CD4-positive, alpha-beta T cell treated with Interleukin-6 for 4 hours (primary cell): ENCODE results near the gene CHST11.

Experiments used
- DNase-seq: peaks from one replicate; pipeline ENCODE4 v3.0.0-alpha.2; 2020; ENCODE audit warnings: mixed read lengths

CHST11 gene

GRCh38 chr12:104662203-104662602 lies 205.5 kb downstream of the CHST11 start:
- DNase-seq, result no peak

DNA sequence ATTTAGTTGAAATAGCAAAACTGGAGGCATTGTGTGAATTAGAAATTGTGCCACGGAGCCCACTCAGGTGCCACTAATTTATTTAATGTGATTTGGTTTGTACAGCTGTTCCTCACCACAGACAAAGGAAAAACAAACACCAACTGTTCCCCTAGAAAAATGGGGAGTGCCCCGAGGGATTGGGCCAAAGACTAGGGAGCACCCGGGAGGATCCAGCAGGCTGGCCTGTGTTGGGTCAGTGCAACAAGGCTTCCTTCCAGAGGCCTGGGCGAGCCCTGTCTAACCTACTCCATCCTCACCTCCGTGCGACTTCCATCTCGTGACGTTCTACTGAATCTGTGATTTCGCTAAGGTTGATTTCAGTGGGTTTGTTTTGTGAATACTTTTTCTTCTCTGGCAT lies 206.2 kb downstream of the CHST11 start:
- DNase-seq, result no peak

GRCh38 chr12:104664351-104664750 lies 207.6 kb downstream of the CHST11 start:
- DNase-seq, result no peak

DNA sequence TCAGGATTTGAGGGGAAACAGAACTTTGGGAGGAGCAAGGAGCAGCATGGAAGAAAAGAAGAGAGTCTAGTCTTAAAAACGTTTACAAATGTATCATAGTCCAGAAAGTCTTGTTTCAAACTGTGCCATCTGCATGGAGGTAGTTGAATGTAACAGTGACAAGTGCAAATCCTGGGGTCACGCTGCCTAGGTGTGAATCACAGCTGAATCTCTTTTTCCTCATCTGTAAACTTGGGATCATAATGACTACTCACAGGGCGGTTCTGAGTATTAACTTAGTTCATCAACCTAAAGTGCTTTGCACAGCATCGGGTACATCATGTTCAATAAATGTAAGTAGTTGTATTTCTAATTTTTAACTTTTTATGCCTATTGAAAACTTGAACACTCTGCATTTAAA lies 208.5 kb downstream of the CHST11 start:
- DNase-seq, result no peak

- DNase-seq, result no peak
Observed at GRCh38 chr12:104667139-104667538, 210.4 kb downstream of the CHST11 start.

DNA sequence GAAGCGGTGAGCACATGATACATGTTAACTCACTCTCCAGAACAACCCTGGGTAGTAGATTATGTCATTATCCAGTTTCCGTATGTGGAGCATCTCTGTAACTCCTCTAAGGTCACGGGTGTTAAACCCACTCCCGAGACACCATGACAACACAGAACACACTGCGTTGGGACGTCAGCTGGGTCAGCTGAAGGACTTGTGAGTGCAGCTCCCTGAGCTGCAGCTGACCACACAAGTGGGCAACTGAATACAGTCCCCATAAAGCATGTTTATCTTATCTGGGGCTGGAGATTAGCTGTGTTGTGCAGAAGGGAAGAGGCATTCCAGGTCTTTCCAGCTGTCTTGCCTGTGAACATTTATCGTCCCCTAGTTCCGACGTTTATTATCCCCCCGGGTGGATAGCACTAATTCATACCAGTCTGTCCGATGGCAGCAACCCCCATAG lies 211.5 kb downstream of the CHST11 start:
- no peak for DNase-seq

- DNase-seq, result no peak
Observed at GRCh38 chr12:104669089-104669721, 212.5 kb downstream of the CHST11 start.

GRCh38 chr12:104669851-104670337 lies 213.1 kb downstream of the CHST11 start:
- DNase-seq, result peak; percentile 13

GRCh38 chr12:104670439-104671408 lies 214.0 kb downstream of the CHST11 start:
- DNase-seq, result no peak

DNA sequence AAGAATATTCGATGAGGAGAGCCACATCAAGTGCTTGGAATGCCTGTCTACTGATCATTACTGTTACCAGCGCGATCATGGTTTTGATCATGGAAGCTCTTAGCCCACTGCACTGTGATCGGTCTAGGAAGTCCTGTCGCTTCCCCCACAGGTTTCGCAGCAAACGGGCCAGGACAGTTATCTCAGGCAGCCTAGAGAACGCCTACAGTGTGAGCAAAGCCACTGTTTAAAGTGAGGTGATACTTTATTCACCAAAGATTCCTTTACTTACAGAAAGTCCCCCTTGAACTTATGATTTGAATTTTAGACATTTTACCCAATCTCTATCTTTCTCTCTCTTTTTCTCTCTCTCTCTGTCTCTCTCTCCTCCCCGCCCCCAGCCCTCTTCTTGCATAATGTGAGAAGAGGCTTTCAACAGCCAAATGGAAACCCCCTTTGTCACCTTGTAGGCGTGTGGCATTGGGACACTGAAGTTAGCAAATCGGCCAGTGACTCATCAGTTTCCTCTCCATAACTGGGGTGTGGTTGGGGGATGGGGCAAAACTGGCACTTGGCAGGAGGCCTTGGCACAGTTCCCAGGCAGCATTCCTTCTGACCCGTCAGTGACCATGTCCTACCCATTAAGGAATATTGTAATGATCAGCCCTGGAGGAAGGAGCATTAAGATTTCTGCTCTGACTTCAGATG lies 214.8 kb downstream of the CHST11 start:
- peak; percentile 62 for DNase-seq

DNA sequence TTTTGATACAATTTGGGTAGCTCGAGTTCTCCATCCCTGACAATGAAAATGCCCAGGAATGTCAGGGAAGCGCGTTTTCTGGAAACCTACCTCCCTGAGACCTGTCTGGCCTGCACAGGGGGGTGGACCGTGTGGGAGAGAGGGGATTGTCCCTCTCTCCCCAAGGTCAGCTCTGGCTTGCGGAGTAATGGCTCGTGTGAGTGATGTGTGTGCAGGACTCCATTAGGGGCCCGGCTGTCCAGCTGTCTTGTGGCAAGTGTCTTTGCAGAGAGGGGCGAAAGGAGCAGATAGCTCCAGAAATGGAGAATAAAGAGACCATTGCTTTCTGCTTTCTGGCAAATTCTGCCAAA lies 215.3 kb downstream of the CHST11 start:
- DNase-seq, result no peak

DNA sequence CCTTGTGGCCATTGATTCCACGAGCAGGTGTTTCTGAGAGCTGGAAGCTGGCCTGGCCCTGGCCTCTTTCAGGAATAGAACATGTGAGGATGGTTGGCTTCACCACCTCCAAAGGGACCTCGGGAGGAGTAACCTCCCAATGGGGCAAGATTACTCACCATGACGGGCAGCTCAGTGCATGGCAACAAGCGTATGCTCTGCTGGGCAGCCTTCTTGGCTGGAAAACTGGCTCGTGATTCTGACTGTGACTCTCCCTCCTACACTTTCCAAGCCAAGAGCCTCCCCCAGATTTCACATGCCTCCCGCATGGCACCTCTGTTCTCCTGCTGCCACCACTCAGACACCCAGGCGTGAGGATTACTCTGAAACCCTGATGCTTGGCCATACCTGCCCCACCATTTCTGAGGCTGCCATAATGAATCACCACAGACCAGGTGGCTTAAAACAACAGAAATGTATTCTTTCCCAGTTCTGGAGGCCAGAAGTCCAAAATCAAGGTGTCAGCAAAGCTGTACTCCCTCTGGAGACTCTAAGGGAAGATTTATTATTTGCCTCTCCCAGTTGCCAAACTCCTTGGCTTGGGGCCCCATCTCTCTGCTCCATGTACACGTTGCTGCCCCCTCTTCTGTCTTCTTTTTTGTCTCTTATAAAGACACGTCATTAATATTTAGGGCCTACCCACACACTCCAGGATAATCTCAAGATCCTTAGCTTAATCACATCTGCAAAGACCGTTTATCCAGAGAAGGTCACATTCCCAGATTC lies 215.9 kb downstream of the CHST11 start:
- DNase-seq, result no peak

DNA sequence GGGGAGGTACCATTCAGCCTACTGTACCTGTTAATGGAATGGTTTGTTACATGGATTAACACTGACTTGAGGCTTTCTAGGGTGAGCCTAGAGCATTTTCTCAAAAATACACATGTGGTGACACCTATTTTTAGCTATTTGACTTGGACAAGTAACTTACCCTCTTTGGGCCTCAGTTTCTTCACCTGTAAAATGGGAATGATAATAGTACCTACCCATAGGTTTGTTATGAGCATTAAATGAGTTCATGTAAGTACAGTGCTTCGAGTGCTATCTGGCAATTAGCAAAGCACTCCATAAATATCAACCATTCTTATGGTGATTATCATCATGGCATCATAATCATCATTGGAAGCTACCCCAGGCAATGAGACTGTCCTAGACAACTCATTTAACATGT lies 216.5 kb downstream of the CHST11 start:
- no peak for DNase-seq

DNA sequence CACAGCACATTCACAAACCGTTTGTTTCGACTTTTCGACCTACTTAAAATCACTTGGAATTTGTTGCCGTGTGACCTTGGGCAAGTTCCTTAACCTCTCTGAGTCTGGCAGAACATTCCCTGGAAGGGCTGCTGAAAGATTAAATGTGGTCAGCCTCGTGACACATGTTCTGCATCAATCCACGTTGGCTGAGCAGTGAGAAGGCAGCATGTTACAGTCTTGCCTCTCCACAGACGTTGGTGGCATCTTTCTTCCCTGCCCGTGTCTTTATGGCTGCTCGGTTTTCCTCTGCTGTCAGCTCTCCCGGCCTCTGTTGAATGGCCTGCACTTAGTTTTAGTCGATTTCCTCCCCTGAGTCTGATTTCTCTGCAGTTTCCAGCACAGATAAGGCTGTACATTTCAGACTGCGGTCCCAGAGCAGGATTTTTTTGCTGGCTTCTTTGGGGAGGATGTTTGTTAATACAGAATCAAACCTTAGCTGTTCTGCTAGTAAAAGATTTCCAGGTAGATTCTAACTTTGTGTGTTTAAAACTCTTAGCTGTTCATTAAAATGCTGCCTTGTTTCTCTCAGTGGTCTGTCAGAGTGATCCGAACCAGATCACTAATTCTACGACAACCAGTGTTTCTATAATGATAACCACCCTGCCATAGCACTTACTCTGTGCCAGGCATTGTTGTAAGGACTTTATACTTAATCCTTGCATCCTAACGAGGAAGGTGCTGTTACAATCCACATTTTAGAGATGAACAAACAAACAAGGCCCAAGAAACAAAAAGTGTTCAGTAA lies 217.1 kb downstream of the CHST11 start:
- no peak for DNase-seq

DNA sequence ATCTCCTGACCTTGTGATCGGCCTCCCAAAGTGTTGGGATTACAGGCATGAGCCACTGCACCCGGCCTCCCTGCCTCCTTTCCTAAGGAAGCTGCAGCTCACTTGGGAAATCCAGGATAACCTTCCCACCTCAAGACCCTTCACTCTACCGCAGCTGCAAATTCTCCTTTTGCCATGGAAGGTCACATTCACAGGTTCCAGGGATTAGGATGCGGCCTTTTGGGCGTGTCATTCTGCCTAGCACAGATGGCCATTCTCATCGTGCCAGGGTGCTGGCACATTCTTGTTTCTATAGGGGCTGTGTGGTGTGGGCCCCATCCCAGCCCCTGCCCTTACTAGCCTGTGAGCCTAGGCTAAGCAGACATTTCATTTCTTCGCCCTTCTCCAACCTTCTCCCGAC lies 219.9 kb downstream of the CHST11 start:
- no peak for DNase-seq

DNA sequence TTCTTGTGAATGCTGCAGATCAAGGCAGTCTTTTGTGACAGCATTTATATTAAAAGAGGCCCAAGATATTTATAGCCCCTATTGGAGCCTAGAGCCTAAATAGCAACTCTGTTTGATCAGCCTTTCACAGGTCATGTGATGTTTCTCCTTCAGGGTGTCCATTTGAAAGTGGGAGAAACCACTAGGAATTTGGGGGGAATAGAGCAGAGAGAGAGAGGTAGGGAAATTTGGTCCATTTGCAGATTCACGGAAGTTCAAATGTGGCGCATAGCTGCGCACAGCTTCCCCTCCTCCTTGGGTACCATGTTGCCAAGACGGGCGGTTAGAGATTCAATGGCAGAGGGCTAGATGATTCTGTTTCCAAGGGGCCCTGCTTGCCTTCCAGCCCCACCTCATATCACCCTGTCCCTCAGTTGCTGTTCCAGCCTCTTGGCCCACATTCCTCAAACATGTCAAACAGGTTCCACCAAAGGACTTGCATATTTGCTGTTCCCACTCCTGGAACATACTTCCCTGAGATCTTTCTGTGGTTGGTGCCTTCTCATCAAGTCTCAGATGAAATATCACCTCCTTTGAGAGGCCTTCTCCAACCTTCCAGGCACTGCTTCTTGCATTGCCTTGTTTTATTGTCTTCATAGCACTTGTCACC lies 220.8 kb downstream of the CHST11 start:
- no peak for DNase-seq

- peak; percentile 50 for DNase-seq
Observed at GRCh38 chr12:104680070-104680469, 223.3 kb downstream of the CHST11 start.

GRCh38 chr12:104680491-104680890 lies 223.7 kb downstream of the CHST11 start:
- DNase-seq, result no peak

- no peak for DNase-seq
Observed at GRCh38 chr12:104681012-104681690, 224.4 kb downstream of the CHST11 start.

GRCh38 chr12:104682790-104683279 lies 226.1 kb downstream of the CHST11 start:
- peak; percentile 77 for DNase-seq
